CD4-positive, alpha-beta memory T cell (primary cell): ENCODE data around the gene RAB3A. TPM values are rescaled to one million over a fixed set of nuclear protein-coding genes. Genes with fewer than 3 reads are reported as not detected.

Experiments
- CTCF ChIA-PET: fragments of 350-600 bp; sonication (Branson Sonifier 250); formaldehyde crosslinking; loops from one replicate; lab custom pipeline; 2021; ENCODE audit warnings: inconsistent platforms; ENCODE audit not compliant: partially characterized antibody; lab: Charles Lee
- POLR2A ChIA-PET: fragments of 350-600 bp; sonication (Branson Sonifier 250); formaldehyde crosslinking; loops from one replicate; lab custom pipeline; 2021; ENCODE audit not compliant: partially characterized antibody; lab: Charles Lee
- DNase-seq, 5 donors: peaks; one replicate each; pipeline versions ENCODE4 v3.0.0 to v3.0.0-alpha.2; 2020 to 2022; ENCODE audit warnings: mixed read lengths in 1 of 5
- H3K27ac ChIP-seq: one replicate; pipeline ENCODE4 v1.7.0; 2013; ENCODE audit warnings: low read depth, low read length
- H3K27me3 ChIP-seq: 2 replicates; pipeline ENCODE4 v1.7.0; 2013; ENCODE audit warnings: mild to moderate bottlenecking, low read length, moderate library complexity; ENCODE audit not compliant: insufficient read depth
- H3K36me3 ChIP-seq: 2 replicates; pipeline ENCODE4 v1.7.0; 2013; ENCODE audit warnings: mild to moderate bottlenecking, low read length, moderate library complexity; ENCODE audit not compliant: insufficient read depth
- H3K4me1 ChIP-seq: 2 replicates; pipeline ENCODE4 v1.7.0; 2013; ENCODE audit warnings: mild to moderate bottlenecking, low read length, moderate library complexity; ENCODE audit not compliant: insufficient read depth
- H3K4me3 ChIP-seq, 2 donors: one replicate each; pipeline ENCODE4 v1.7.0; 2013; ENCODE audit warnings: low read length in 2 of 2, mild to moderate bottlenecking in 1 of 2
- H3K9me3 ChIP-seq, 2 donors: one replicate each; pipeline ENCODE4 v1.7.0; 2013; ENCODE audit warnings: low read length in 2 of 2, control low read depth in 1 of 2; ENCODE audit not compliant: control insufficient read depth in 1 of 2
- H3K27ac Mint-ChIP-seq, 7 donors: one replicate each; pipeline ENCODE4 v1.8.0; 2020 to 2021; ENCODE audit warnings: mixed read lengths in 7 of 7, mild to moderate bottlenecking in 6 of 7, inconsistent platforms in 3 of 7, moderate library complexity in 3 of 7
- H3K27me3 Mint-ChIP-seq, 2 donors: one replicate each; pipeline ENCODE4 v1.8.0; 2020 to 2021; ENCODE audit warnings: mixed read lengths in 2 of 2
- H3K36me3 Mint-ChIP-seq, 2 donors: one replicate each; pipeline ENCODE4 v1.8.0; 2020 to 2021; ENCODE audit warnings: mixed read lengths in 2 of 2, inconsistent platforms in 1 of 2, mild to moderate bottlenecking in 1 of 2
- H3K4me1 Mint-ChIP-seq, 4 donors: one replicate each; pipeline ENCODE4 v1.8.0; 2020 to 2021; ENCODE audit warnings: mixed read lengths in 4 of 4, mild to moderate bottlenecking in 1 of 4
- H3K4me3 Mint-ChIP-seq, 8 donors: one replicate each; pipeline ENCODE4 v1.8.0; 2020 to 2021; ENCODE audit warnings: mixed read lengths in 8 of 8, mild to moderate bottlenecking in 7 of 8, moderate library complexity in 6 of 8, inconsistent platforms in 3 of 8
- H3K9me3 Mint-ChIP-seq, 8 donors: one replicate each; pipeline ENCODE4 v1.8.0; 2020 to 2021; ENCODE audit warnings: mixed read lengths in 8 of 8, mild to moderate bottlenecking in 5 of 8, inconsistent platforms in 3 of 8, moderate library complexity in 1 of 8
- intact Hi-C: fragments of 100-400 bp; cut with micrococcal nuclease; formaldehyde crosslinking; loops from one replicate; pipeline ENCODE4 v1.15.1; 2023
- polyA plus RNA-seq, 2 donors: library from polyadenylated mRNA; unstranded; fragments of 300-500 nt; fragmentation: Illumina TruSeq; gene quantifications; one replicate each; pipeline ENCODE4 v1.2.3, GENCODE V29; 2021
- total RNA-seq, 2 experiments: library from RNA; stranded (reverse); gene quantifications; one replicate each; pipeline ENCODE4 v1.2.3, GENCODE V29; 2021

RAB3A gene
- total and polyA plus RNA-seq, 4 experiments from 2014 or later: 0.59 to 4.8 (median 2.9) TPM

DNA sequence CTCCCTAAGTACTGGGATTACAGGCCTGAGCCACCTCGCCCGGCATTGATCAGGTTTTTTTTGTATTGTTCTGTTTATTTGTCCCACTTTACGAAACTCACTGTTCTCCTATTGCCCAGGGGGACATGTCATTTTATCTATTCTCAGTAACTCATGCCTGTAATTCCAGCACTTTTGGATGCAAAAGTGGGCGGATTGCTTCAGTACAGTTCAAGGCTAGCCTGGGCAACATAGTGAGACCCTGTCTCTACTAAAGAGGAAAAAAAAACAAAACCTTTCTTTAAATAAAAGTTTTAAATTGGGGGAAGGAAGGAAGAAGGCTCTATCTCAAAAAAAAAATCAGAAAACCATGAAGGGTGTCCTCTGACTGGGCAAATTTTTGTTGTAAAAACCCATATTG is 13.6 kb downstream of the RAB3A start:
- Mint-ChIP-seq H3K27me3 (no peaks in the 10 kb centered on the region), H3K27ac (peak overlapping the region in 1 of 7 donors; percentile 32), H3K9me3 (peaks cover 0 to 7% (median 0%) of the 10 kb centered on the region in 8 donors), H3K36me3 (peaks cover 0 to 9% of the 10 kb centered on the region in 2 donors), H3K4me3 (no peak overlapping the region), H3K4me1 (peaks cover 11 to 26% (median 20%) of the 10 kb centered on the region in 4 donors)
- POLR2A ChIA-PET: interaction anchor here (5.3 kb wide), 1 partner anchor 90 kb away, joined by 71 read pairs; the partner anchor contains the start of gene JUND
- CTCF ChIA-PET: interaction anchor here (7.0 kb wide), 1 partner anchor 62 kb away, joined by 79 read pairs; a partner anchor contains a TSS
- no peaks in the 10 kb centered on the region for H3K9me3 ChIP-seq
- no peak for DNase-seq
- intact Hi-C loops: no loop called here
- no peaks in the 10 kb centered on the region for H3K36me3 ChIP-seq
- no peak overlapping the region for H3K4me3 ChIP-seq
- peaks cover 22% of the 10 kb centered on the region for H3K4me1 ChIP-seq
- H3K27me3 ChIP-seq: no peaks in the 10 kb centered on the region
- H3K27ac ChIP-seq: no peak overlapping the region

DNA sequence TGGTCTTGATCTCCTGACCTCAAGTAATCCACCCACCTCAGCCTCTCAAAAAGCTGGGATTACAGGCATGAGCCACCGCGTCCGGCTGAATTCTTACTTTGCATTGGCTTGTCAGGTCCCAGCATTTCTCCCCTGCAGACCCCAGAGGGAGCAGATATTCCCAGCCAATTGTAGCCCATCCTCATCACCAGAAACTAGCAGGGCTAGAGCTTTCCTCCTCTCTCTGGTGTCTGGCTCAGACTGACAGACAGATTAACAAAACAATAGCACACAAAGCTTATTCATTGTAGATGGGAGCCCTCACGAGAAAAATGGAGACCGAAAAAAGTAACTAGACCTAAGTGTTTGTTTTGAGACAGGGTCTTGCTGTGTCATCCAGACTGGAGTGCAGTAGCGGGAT is 18.3 kb downstream of the RAB3A start:
- Mint-ChIP-seq H3K9me3 (no peaks in the 10 kb centered on the region), H3K27ac (no peak overlapping the region), H3K36me3 (no peaks in the 10 kb centered on the region), H3K27me3 (no peaks in the 10 kb centered on the region), H3K4me1 (no peaks in the 10 kb centered on the region), H3K4me3 (no peak overlapping the region)
- intact Hi-C loops: no loop called here
- no peak overlapping the region for H3K27ac ChIP-seq
- POLR2A ChIA-PET: interaction anchor here (1.8 kb wide), 1 partner anchor 19 kb away, joined by 5 read pairs; the partner anchor contains the start of gene RAB3A
- H3K27me3 ChIP-seq: no peaks in the 10 kb centered on the region
- DNase-seq: no peak
- no peaks in the 10 kb centered on the region for H3K9me3 ChIP-seq
- no peak overlapping the region for H3K4me3 ChIP-seq
- H3K4me1 ChIP-seq: no peaks in the 10 kb centered on the region
- no peaks in the 10 kb centered on the region for H3K36me3 ChIP-seq
- CTCF ChIA-PET: interaction anchor here (0.6 to 1.5 kb wide), 4 partner anchors 66 to 225 kb away, joined by 3 to 4 read pairs (median 3); no protein-coding TSS in a partner anchor

DNA sequence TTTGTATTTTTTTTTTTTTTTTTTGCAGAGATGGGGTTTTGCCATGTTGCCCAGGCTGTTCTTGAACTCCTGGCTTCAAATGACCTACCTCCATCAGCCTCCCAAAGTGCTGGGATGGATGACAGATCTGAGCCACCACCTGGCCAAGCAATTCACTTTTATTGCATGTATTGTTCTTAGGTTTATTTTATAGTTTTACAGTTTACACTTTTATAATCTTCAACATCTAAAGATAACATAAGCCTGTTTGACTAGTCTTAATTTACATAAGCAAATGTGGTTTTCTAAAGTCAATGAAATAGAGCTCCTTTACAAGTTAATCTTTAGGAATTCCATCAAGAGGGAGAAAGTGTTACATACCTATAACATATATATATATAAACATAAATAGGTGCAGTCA is 20.3 kb downstream of the RAB3A start:
- Histone ChIP-seq H3K4me3 (no peak overlapping the region), H3K9me3 (no peaks in the 10 kb centered on the region), H3K36me3 (no peaks in the 10 kb centered on the region), H3K27ac (no peak overlapping the region), H3K4me1 (no peaks in the 10 kb centered on the region), H3K27me3 (no peaks in the 10 kb centered on the region)
- Mint-ChIP-seq H3K9me3 (no peaks in the 10 kb centered on the region), H3K27me3 (no peaks in the 10 kb centered on the region), H3K4me3 (no peak overlapping the region), H3K4me1 (no peaks in the 10 kb centered on the region), H3K27ac (no peak overlapping the region), H3K36me3 (no peaks in the 10 kb centered on the region)
- CTCF ChIA-PET: interaction anchor here (0.6 to 1.5 kb wide), 5 partner anchors 8 to 95 kb away, joined by 3 to 5 read pairs (median 3); no protein-coding TSS in a partner anchor
- POLR2A ChIA-PET: no interaction called here
- intact Hi-C loops: no loop called here
- DNase-seq: no peak

DNA sequence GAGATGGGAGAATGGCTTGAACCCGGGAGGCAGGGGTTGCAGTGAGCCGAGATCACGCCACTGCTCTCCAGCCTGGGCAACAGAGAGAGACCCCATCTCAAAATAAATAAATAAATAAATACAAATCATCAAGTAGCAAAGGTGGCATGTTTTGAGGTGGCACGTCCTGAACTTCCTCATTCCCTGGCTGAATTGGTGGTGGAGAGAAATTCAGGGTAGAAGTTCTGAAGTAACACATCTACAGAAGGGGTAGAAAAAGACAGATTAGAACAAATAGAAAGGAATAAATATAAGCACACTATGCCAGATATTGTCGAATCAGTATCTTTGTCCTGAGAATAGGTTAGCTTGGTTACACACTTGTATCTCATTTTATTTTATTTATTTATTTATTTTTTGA is 23.9 kb downstream of the RAB3A start:
- intact Hi-C loops: no loop called here
- POLR2A ChIA-PET: no interaction called here
- H3K27me3 Mint-ChIP-seq: no peaks in the 10 kb centered on the region

DNA sequence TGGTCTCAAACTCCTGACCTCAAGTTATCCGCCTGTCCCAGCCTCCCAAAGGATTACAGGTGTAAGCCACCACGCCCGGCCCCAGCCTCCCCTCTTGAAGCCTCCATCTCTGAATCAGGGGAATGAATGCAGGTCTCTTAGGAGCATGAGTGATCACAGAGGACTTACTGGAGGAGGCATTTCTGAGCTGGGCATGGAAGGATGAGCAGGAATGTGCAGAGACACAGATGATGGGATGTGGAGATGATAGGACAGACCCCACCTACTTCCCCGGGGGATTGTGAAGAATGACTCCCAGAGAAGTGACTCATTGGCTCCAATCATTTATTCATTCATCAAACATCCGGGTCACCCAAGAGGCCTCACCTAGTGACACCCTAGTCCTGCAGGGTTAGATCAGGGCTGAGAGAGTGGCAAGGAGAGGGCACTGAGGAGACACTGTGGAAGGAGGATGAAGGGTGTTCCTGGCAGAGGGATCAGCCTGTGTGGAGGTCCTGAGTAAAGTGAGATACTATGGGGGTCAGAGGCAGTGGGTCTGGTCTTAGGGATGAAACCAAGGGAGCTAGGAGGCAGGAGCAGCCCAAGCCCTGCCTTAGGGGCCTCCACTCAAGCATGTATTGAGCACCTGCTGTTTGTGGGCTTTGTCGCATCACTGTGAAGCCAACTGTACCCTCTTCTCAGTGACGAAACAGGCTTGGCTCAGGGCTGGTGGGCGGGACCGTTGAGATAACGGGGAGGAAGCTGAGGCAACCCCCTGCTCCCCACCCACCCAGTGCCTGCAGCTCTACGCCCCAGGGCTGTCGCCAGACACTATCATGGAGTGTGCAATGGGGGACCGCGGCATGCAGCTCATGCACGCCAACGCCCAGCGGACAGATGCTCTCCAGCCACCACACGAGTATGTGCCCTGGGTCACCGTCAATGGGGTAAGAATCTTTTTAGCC is 27.2 kb downstream of the RAB3A start:
- H3K4me3 Mint-ChIP-seq: peak overlapping the region in 1 of 8 donors; percentile 33
- H3K4me1 ChIP-seq: peaks cover 18% of the 10 kb centered on the region
- peaks cover 5 to 7% of the 10 kb centered on the region in 2 donors for H3K36me3 Mint-ChIP-seq

More for the DNA sequence above, 23.9 kb downstream of the RAB3A start:
- H3K4me1 Mint-ChIP-seq: peaks cover 0 to 6% (median 1%) of the 10 kb centered on the region in 4 donors
- no peak for DNase-seq
- Histone ChIP-seq H3K4me1 (peaks cover 4% of the 10 kb centered on the region), H3K27ac (no peak overlapping the region), H3K9me3 (no peaks in the 10 kb centered on the region), H3K36me3 (no peaks in the 10 kb centered on the region), H3K27me3 (no peaks in the 10 kb centered on the region), H3K4me3 (no peak overlapping the region)
- H3K4me3 Mint-ChIP-seq: no peak overlapping the region
- no peaks in the 10 kb centered on the region for H3K9me3 Mint-ChIP-seq
- CTCF ChIA-PET: no interaction called here
- H3K27ac Mint-ChIP-seq: no peak overlapping the region
- H3K36me3 Mint-ChIP-seq: peaks cover 0 to 5% of the 10 kb centered on the region in 2 donors

DNA sequence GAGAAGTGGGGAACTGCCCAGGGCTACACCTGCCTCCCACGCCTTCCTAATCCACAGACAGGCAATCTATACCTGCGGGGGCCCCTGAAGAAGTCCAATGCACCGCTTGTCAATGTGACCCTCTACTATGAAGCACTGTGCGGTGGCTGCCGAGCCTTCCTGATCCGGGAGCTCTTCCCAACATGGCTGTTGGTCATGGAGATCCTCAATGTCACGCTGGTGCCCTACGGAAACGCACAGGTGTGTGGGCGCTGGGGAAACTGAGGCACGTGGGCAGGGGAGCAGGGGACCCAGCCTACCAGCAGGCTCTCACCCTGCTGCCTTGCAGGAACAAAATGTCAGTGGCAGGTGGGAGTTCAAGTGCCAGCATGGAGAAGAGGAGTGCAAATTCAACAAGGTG is 28.9 kb downstream of the RAB3A start:
- peaks cover 18% of the 10 kb centered on the region for H3K4me1 ChIP-seq
- Mint-ChIP-seq H3K9me3 (no peaks in the 10 kb centered on the region), H3K27ac (peak overlapping the region in 1 of 7 donors; percentile 76), H3K27me3 (no peaks in the 10 kb centered on the region), H3K4me3 (peak overlapping the region in 6 of 8 donors; percentile 10 to 93 (median 34)), H3K4me1 (peaks cover 3 to 20% (median 9%) of the 10 kb centered on the region in 4 donors), H3K36me3 (peaks cover 5 to 7% of the 10 kb centered on the region in 2 donors)
- intact Hi-C loops: loop anchor here (2.0 kb wide), 1 partner anchor 22 kb away; the partner anchor contains the start of gene PIK3R2
- ChIA-PET CTCF (interaction anchor here (0.8 to 1.5 kb wide), 3 partner anchors 63 to 83 kb away, joined by 4 to 6 read pairs (median 4); no protein-coding TSS in a partner anchor), POLR2A (interaction anchor here (1.0 to 1.6 kb wide), 5 partner anchors 11 to 105 kb away, joined by 3 to 8 read pairs (median 4); partner anchors contain the start of gene IL12RB1)
- no peaks in the 10 kb centered on the region for H3K9me3 ChIP-seq
- no peak for DNase-seq
- H3K36me3 ChIP-seq: no peaks in the 10 kb centered on the region
- no peaks in the 10 kb centered on the region for H3K27me3 ChIP-seq
- H3K27ac ChIP-seq: no peak overlapping the region
- no peak overlapping the region for H3K4me3 ChIP-seq

More for the DNA sequence above, 27.2 kb downstream of the RAB3A start:
- Histone ChIP-seq H3K4me3 (no peak overlapping the region), H3K27me3 (no peaks in the 10 kb centered on the region), H3K36me3 (no peaks in the 10 kb centered on the region), H3K9me3 (no peaks in the 10 kb centered on the region), H3K27ac (no peak overlapping the region)
- H3K9me3 Mint-ChIP-seq: no peaks in the 10 kb centered on the region
- DNase-seq: no peak
- ChIA-PET CTCF (interaction anchor here (1.4 to 1.6 kb wide), 2 partner anchors 26 to 65 kb away, joined by 3 to 4 read pairs; no protein-coding TSS in a partner anchor), POLR2A (interaction anchor here (0.6 kb wide), 1 partner anchor 72 kb away, joined by 3 read pairs; no protein-coding TSS in a partner anchor)
- peaks cover 3 to 20% (median 9%) of the 10 kb centered on the region in 4 donors for H3K4me1 Mint-ChIP-seq
- H3K27ac Mint-ChIP-seq: no peak overlapping the region
- no peaks in the 10 kb centered on the region for H3K27me3 Mint-ChIP-seq
- intact Hi-C loops: no loop called here
